Rectal smooth muscle tissue (tissue), 1 donor: ENCODE data around the gene BICDL2.

Experiments used
- H3K27ac ChIP-seq: one replicate; pipeline ENCODE4 v1.7.0; 2013; ENCODE audit warnings: low read depth, low read length, inconsistent platforms
- H3K27me3 ChIP-seq: one replicate; pipeline ENCODE4 v1.7.0; 2013; ENCODE audit warnings: low read length; ENCODE audit not compliant: control insufficient read depth, insufficient read depth
- H3K36me3 ChIP-seq: one replicate; pipeline ENCODE4 v1.7.0; 2013; ENCODE audit warnings: low read length; ENCODE audit not compliant: control insufficient read depth, insufficient read depth
- H3K4me1 ChIP-seq: one replicate; pipeline ENCODE4 v1.7.0; 2013; ENCODE audit warnings: low read length; ENCODE audit not compliant: control insufficient read depth, insufficient read depth
- H3K4me3 ChIP-seq: one replicate; pipeline ENCODE4 v1.7.0; 2013; ENCODE audit warnings: low read length
- H3K9ac ChIP-seq: one replicate; pipeline ENCODE4 v1.7.0; 2013; ENCODE audit warnings: low read length

Gene BICDL2

GRCh38 chr16:2987286-2987685 lies 49.5 kb downstream of the BICDL2 start:
- Histone ChIP-seq H3K9ac (no peak overlapping the region), H3K4me1 (no peaks in the 10 kb centered on the region), H3K27me3 (no peaks in the 10 kb centered on the region), H3K27ac (no peak overlapping the region), H3K4me3 (no peak overlapping the region), H3K36me3 (no peaks in the 10 kb centered on the region)

GRCh38 chr16:2986623-2987188 lies 50.0 kb downstream of the BICDL2 start:
- no peaks in the 10 kb centered on the region for H3K4me1 ChIP-seq
- no peak overlapping the region for H3K27ac ChIP-seq
- no peaks in the 10 kb centered on the region for H3K36me3 ChIP-seq
- no peak overlapping the region for H3K4me3 ChIP-seq
- no peaks in the 10 kb centered on the region for H3K27me3 ChIP-seq
- H3K9ac ChIP-seq = no peak overlapping the region

GRCh38 chr16:2985893-2986355 lies 50.8 kb downstream of the BICDL2 start:
- Histone ChIP-seq H3K27me3 (no peaks in the 10 kb centered on the region), H3K4me3 (no peak overlapping the region), H3K9ac (no peak overlapping the region), H3K4me1 (no peaks in the 10 kb centered on the region), H3K36me3 (no peaks in the 10 kb centered on the region), H3K27ac (no peak overlapping the region)

GRCh38 chr16:2985462-2985861 lies 51.3 kb downstream of the BICDL2 start:
- H3K36me3 ChIP-seq = no peaks in the 10 kb centered on the region
- H3K4me3 ChIP-seq = no peak overlapping the region
- no peaks in the 10 kb centered on the region for H3K27me3 ChIP-seq
- no peaks in the 10 kb centered on the region for H3K4me1 ChIP-seq
- no peak overlapping the region for H3K27ac ChIP-seq
- H3K9ac ChIP-seq = no peak overlapping the region

GRCh38 chr16:2983706-2984136 lies 53.0 kb downstream of the BICDL2 start:
- H3K27ac ChIP-seq = no peak overlapping the region
- no peak overlapping the region for H3K9ac ChIP-seq
- peaks cover 2% of the 10 kb centered on the region for H3K4me1 ChIP-seq
- no peaks in the 10 kb centered on the region for H3K36me3 ChIP-seq
- H3K4me3 ChIP-seq = peak overlapping the region; percentile 27
- no peaks in the 10 kb centered on the region for H3K27me3 ChIP-seq

GRCh38 chr16:2982402-2982801 lies 54.3 kb downstream of the BICDL2 start:
- no peaks in the 10 kb centered on the region for H3K27me3 ChIP-seq
- no peaks in the 10 kb centered on the region for H3K36me3 ChIP-seq
- H3K4me1 ChIP-seq = peaks cover 2% of the 10 kb centered on the region
- H3K9ac ChIP-seq = no peak overlapping the region
- H3K4me3 ChIP-seq = no peak overlapping the region
- H3K27ac ChIP-seq = no peak overlapping the region

- Histone ChIP-seq H3K4me1 (peaks cover 2% of the 10 kb centered on the region), H3K27me3 (no peaks in the 10 kb centered on the region), H3K36me3 (no peaks in the 10 kb centered on the region), H3K27ac (no peak overlapping the region), H3K4me3 (no peak overlapping the region), H3K9ac (no peak overlapping the region)
Observed at GRCh38 chr16:2981899-2982250, 54.9 kb downstream of the BICDL2 start.

- Histone ChIP-seq H3K9ac (no peak overlapping the region), H3K27ac (no peak overlapping the region), H3K4me1 (peaks cover 2% of the 10 kb centered on the region), H3K27me3 (no peaks in the 10 kb centered on the region), H3K36me3 (no peaks in the 10 kb centered on the region), H3K4me3 (no peak overlapping the region)
Observed at GRCh38 chr16:2981177-2981898, 55.4 kb downstream of the BICDL2 start.

GRCh38 chr16:2980227-2981176 lies 56.2 kb downstream of the BICDL2 start, which contains the start of gene PKMYT1:
TSS of gene PKMYT1 (minus strand) at chr16:2980446. CDS start at chr16:2979657, 789 bp downstream.
- H3K27me3 ChIP-seq = no peaks in the 10 kb centered on the region
- peak within 1 kb of the TSS; percentile 98 for H3K4me3 ChIP-seq
- no peaks in the 10 kb centered on the region for H3K36me3 ChIP-seq
- peak within 1 kb of the TSS; percentile 98 for H3K9ac ChIP-seq
- peak within 1 kb of the TSS; percentile 88 for H3K27ac ChIP-seq
- H3K4me1 ChIP-seq = peaks cover 2% of the 10 kb centered on the region

GRCh38 chr16:2979669-2980226 lies 57.0 kb downstream of the BICDL2 start:
- peak overlapping the region; percentile 57 for H3K4me3 ChIP-seq
- no peaks in the 10 kb centered on the region for H3K27me3 ChIP-seq
- H3K36me3 ChIP-seq = no peaks in the 10 kb centered on the region
- H3K4me1 ChIP-seq = peaks cover 2% of the 10 kb centered on the region
- no peak overlapping the region for H3K9ac ChIP-seq
- H3K27ac ChIP-seq = no peak overlapping the region
